ENCODE measurements around the gene TPD52L1.

DNA sequence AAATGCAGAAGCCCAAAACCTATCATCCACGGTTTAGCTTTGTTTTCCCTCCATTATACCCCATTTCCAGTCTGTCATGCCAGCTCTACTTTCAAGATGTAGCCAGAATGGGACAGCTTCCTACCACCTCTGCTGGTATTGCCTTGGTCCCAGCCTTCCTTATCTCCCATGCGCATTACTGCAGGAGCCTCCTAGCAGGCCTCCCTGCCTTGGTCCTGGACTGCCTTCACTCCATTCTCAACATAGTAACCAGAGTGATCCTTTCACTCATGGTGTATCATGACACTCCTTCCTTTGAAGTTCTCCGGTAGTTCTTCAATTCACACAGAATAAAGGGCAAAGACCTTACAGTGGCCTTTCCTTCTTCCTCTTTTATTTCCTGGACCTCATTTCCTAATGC lies 15.9 kb downstream of the TPD52L1 start:
- TF ChIP-seq, protein P1, sequence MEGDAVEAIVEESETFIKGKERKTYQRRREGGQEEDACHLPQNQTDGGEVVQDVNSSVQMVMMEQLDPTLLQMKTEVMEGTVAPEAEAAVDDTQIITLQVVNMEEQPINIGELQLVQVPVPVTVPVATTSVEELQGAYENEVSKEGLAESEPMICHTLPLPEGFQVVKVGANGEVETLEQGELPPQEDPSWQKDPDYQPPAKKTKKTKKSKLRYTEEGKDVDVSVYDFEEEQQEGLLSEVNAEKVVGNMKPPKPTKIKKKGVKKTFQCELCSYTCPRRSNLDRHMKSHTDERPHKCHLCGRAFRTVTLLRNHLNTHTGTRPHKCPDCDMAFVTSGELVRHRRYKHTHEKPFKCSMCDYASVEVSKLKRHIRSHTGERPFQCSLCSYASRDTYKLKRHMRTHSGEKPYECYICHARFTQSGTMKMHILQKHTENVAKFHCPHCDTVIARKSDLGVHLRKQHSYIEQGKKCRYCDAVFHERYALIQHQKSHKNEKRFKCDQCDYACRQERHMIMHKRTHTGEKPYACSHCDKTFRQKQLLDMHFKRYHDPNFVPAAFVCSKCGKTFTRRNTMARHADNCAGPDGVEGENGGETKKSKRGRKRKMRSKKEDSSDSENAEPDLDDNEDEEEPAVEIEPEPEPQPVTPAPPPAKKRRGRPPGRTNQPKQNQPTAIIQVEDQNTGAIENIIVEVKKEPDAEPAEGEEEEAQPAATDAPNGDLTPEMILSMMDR (IDR thresholded peaks at IDR 0.05) = no peak
- no peak for TF ChIP-seq EZH2 (IDR thresholded peaks at IDR 0.05; ENCODE audit: borderline replicate concordance, insufficient read depth, low read depth, low read length, poor library complexity, severe bottlenecking)
